HepG2 (cell line): Measurements from ENCODE around the gene SIVA1. TPM values are rescaled to one million over a fixed set of nuclear protein-coding genes. Genes with fewer than 3 reads are reported as not detected.

Experiments
- ARNTL ChIP-seq: sonication (generic); formaldehyde crosslinking; IDR thresholded peaks from 2 replicates; pipeline ENCODE4 v1.4.0; 2020; ENCODE audit warnings: mild to moderate bottlenecking, missing genetic modification reagents
- CEBPG ChIP-seq: IDR thresholded peaks from 2 replicates; pipeline ENCODE4 v1.6.1; 2016
- E2F5 ChIP-seq: sonication (generic); formaldehyde crosslinking; conservative IDR thresholded peaks from 2 replicates; pipeline ENCODE4 v1.4.0; 2020; ENCODE audit warnings: missing genetic modification reagents
- ELF3 ChIP-seq: IDR thresholded peaks from 2 replicates; pipeline ENCODE4 v1.6.1; 2016; ENCODE audit warnings: missing genetic modification reagents, missing compliant biosample characterization
- FOXA1 ChIP-seq, 2 experiments: fragments of 450-650 bp in 1 of 2; sonication (generic) in 1 of 2; formaldehyde crosslinking in 1 of 2; IDR thresholded peaks; 2 replicates each; pipeline versions ENCODE4 v1.4.0 to v1.6.1; 2016 to 2020; ENCODE audit warnings: missing genetic modification reagents in 1 of 2
- GABPB1 ChIP-seq: IDR thresholded peaks from 2 replicates; pipeline ENCODE4 v1.6.1; 2016; ENCODE audit warnings: mild to moderate bottlenecking, missing genetic modification reagents, moderate library complexity, missing compliant biosample characterization
- HDAC1 ChIP-seq: sonication (generic); formaldehyde crosslinking; IDR thresholded peaks from 2 replicates; pipeline ENCODE4 v1.5.1; 2020; ENCODE audit warnings: mild to moderate bottlenecking, missing genetic modification reagents
- HMGXB4 ChIP-seq, 2 experiments: sonication (generic) in 1 of 2; formaldehyde crosslinking in 1 of 2; IDR thresholded peaks; 2 replicates each; pipeline versions ENCODE4 v1.4.0 to v1.6.1; 2018 to 2020; ENCODE audit warnings: missing genetic modification reagents in 2 of 2, borderline replicate concordance in 1 of 2, low read depth in 1 of 2, mild to moderate bottlenecking in 1 of 2, missing biosample characterization in 1 of 2
- HOXA7 ChIP-seq: sonication (generic); formaldehyde crosslinking; IDR thresholded peaks from 2 replicates; pipeline ENCODE4 v1.8.1; 2022; ENCODE audit warnings: mild to moderate bottlenecking, missing genetic modification reagents, moderate library complexity
- MIER3 ChIP-seq: IDR thresholded peaks from 2 replicates; pipeline ENCODE4 v1.6.1; 2016; ENCODE audit warnings: missing compliant biosample characterization, borderline replicate concordance
- NFIC ChIP-seq: IDR thresholded peaks from 2 replicates; pipeline ENCODE4 v1.6.1; 2012; ENCODE audit warnings: mild to moderate bottlenecking, low read length, inconsistent platforms
- SMARCC2 ChIP-seq: fragments of 450-650 bp; IDR thresholded peaks from 2 replicates; pipeline ENCODE4 v1.6.1; 2017; ENCODE audit warnings: antibody characterized with exemption, mild to moderate bottlenecking
- SRF ChIP-seq: IDR thresholded peaks from 2 replicates; pipeline ENCODE4 v1.6.1; 2011; ENCODE audit warnings: mild to moderate bottlenecking, low read depth, low read length, moderate library complexity
- SRSF4 ChIP-seq: fragments of 200-400 bp; formaldehyde crosslinking; IDR thresholded peaks from one replicate; pipeline ENCODE4 v1.6.1; 2018; ENCODE audit warnings: mild to moderate bottlenecking, low read depth, low read length, moderate library complexity; ENCODE audit not compliant: poor library complexity, severe bottlenecking
- U2AF1 ChIP-seq: fragments of 200-400 bp; formaldehyde crosslinking; optimal IDR thresholded peaks from 2 replicates; pipeline ENCODE3; 2017; ENCODE audit warnings: mild to moderate bottlenecking, low read depth, low read length
- ZFY ChIP-seq: sonication (generic); formaldehyde crosslinking; IDR thresholded peaks from 2 replicates; pipeline ENCODE4 v1.4.0; 2020; ENCODE audit warnings: missing genetic modification reagents
- ZNF75D ChIP-seq: sonication (generic); formaldehyde crosslinking; IDR thresholded peaks from 2 replicates; pipeline ENCODE4 v1.8.1; 2023; ENCODE audit warnings: missing genetic modification reagents, mild to moderate bottlenecking, borderline replicate concordance
- ZNF775 ChIP-seq: sonication (generic); formaldehyde crosslinking; IDR thresholded peaks from 2 replicates; pipeline ENCODE4 v1.4.0; 2020; ENCODE audit warnings: missing genetic modification reagents, mild to moderate bottlenecking, moderate library complexity, borderline replicate concordance
- polyA plus RNA-seq, 8 experiments: library from polyadenylated mRNA; depleted of rRNA in 3 of 8; stranded (reverse) in 7 of 8; unstranded in 1 of 8; fragments of >200 nt; fragmentation: Illumina TruSeq in 4 of 8; extraction: Trizol in 4 of 8; gene quantifications; 2 replicates each; pipeline versions ENCODE4 v1.2.1 to v1.2.3, GENCODE V29; 2011 to 2016; ENCODE audit warnings: low read depth in 4 of 8, missing spikeins in 1 of 8, mixed read lengths in 1 of 8; ENCODE audit not compliant: insufficient read depth in 1 of 8
- total RNA-seq, 5 experiments: library from RNA; depleted of rRNA; stranded (reverse); fragments of >200 nt; fragmentation: Illumina TruSeq; extraction: Trizol; gene quantifications; 2 replicates each; pipeline ENCODE4 v1.2.3, GENCODE V29; 2016; ENCODE audit warnings: low read depth in 1 of 5
- TF ChIP-seq, protein P1 (sequence below): sonication (generic); formaldehyde crosslinking; IDR thresholded peaks from 2 replicates; pipeline ENCODE4 v1.4.0; 2020; ENCODE audit warnings: missing genetic modification reagents, borderline replicate concordance

SIVA1 gene
- total and polyA plus RNA-seq, 2 of the 13 experiments (the other 11 are each of a cell fraction or from before 2014, with no cell fraction given): 123 to 186 TPM

GRCh38 chr14:104726600-104727451 lies 26.1 kb upstream of the SIVA1 start (continued):
- TF ChIP-seq, protein P1, sequence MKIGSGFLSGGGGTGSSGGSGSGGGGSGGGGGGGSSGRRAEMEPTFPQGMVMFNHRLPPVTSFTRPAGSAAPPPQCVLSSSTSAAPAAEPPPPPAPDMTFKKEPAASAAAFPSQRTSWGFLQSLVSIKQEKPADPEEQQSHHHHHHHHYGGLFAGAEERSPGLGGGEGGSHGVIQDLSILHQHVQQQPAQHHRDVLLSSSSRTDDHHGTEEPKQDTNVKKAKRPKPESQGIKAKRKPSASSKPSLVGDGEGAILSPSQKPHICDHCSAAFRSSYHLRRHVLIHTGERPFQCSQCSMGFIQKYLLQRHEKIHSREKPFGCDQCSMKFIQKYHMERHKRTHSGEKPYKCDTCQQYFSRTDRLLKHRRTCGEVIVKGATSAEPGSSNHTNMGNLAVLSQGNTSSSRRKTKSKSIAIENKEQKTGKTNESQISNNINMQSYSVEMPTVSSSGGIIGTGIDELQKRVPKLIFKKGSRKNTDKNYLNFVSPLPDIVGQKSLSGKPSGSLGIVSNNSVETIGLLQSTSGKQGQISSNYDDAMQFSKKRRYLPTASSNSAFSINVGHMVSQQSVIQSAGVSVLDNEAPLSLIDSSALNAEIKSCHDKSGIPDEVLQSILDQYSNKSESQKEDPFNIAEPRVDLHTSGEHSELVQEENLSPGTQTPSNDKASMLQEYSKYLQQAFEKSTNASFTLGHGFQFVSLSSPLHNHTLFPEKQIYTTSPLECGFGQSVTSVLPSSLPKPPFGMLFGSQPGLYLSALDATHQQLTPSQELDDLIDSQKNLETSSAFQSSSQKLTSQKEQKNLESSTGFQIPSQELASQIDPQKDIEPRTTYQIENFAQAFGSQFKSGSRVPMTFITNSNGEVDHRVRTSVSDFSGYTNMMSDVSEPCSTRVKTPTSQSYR: no peak
- TF ChIP-seq SRSF4: no peak
- TF ChIP-seq GABPB1 (CRISPR knock-in tag): peak; percentile 35; the same call in 1 of the 2 replicates
- no peak for TF ChIP-seq FOXA1 (IDR thresholded peaks at IDR 0.05)
- no peak for TF ChIP-seq FOXA1 (CRISPR knock-in tag; IDR thresholded peaks at IDR 0.05)
- peak; percentile 54; the same call in 1 of the 2 replicates for TF ChIP-seq ARNTL (CRISPR knock-in tag)
- TF ChIP-seq ZNF75D: no peak
- TF ChIP-seq CEBPG (CRISPR knock-in tag): no peak
- TF ChIP-seq HOXA7: no peak
- TF ChIP-seq SRF: no peak
- TF ChIP-seq MIER3: peak; percentile 51; the same call in 1 of the 2 replicates
- TF ChIP-seq NFIC: no peak
- TF ChIP-seq ZNF775: no peak
- TF ChIP-seq E2F5 (CRISPR knock-in tag): 0 out of 2 replicates have a peak, but pooled peaks have one; percentile 9
- peak in 1 of 2 experiments; percentile 56; a peak in 3 of 4 replicates for TF ChIP-seq HMGXB4 (CRISPR knock-in tag; IDR thresholded peaks at IDR 0.05; ENCODE audit: borderline replicate concordance in 1 of 2, low read depth in 1 of 2)
- no peak for TF ChIP-seq SMARCC2
- peak; percentile 35; the same call in 1 of the 2 replicates for TF ChIP-seq ELF3 (CRISPR knock-in tag)
- peak; percentile 50; the same call in 1 of the 2 replicates for TF ChIP-seq HDAC1 (CRISPR knock-in tag)
- peak; percentile 51; the same call in 1 of the 2 replicates for TF ChIP-seq ZFY (CRISPR knock-in tag)
- no peak for TF ChIP-seq U2AF1
